GM13977 (cell line): Measurements from ENCODE around the gene PARP1.

Experiments used
- DNase-seq: peaks from one replicate; pipeline ENCODE4 v3.0.0; 2012; ENCODE audit warnings: low spot score
- in situ Hi-C: fragments of 300-500 bp; cut with MboI; formaldehyde crosslinking; loops from one replicate; pipeline ENCODE4 v1.12.0; 2022; ENCODE audit warnings: low sequenced_read_pairs, low pct_unique_long_range_greater_than_20kb, mixed read lengths, inconsistent platforms; ENCODE audit not compliant: unreplicated experiment
- TF ChIP-seq, protein P1 (sequence below): IDR thresholded peaks from 2 replicates; pipeline ENCODE4 v1.5.1; 2012; ENCODE audit warnings: mild to moderate bottlenecking, control low read depth; ENCODE audit not compliant: insufficient read depth; ENCODE audit errors: extremely low read depth, missing control alignments

Gene PARP1

DNA sequence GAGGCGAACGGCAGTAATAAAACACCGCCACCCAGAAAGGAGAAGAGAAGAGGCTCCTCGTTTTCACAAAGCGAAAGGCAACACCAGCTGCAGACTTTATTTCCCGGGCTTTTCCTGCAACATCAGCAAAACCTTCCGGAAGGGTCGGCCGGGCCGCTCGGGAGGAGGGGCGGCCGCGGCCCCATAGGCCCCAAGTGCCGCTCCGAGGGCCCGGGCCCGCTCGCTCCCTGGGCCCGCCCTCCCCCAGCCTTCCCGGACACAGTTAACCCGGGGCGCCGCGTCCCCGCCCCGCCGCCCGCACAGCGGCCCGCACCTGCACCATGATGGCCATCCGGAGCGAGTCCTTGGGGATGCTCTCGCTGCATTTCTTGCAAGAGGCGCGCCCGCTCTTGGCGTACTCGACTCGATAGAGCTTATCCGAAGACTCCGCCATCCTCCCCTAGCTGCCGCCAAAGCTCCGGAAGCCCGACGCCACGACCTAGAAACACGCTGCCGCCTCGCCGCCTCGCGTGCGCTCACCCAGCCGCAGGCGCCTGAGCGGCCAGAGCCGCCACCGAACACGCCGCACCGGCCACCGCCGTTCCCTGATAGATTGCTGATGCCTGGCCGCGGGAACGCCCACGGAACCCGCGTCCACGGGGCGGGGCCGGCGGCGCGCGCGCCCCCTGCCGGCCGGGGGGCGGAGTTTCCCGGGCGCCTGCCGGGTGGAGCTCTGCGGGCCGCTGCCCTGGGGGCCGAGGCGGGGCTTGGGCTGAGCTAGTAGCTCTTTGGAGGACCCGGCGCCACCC lies at the start of gene PARP1:
Gene PARP1, minus strand, starts transcription at position 597 of the 788 bp plus-strand sequence. Its CDS starts 164 bp downstream, at position 433.
- TF ChIP-seq, protein P1, sequence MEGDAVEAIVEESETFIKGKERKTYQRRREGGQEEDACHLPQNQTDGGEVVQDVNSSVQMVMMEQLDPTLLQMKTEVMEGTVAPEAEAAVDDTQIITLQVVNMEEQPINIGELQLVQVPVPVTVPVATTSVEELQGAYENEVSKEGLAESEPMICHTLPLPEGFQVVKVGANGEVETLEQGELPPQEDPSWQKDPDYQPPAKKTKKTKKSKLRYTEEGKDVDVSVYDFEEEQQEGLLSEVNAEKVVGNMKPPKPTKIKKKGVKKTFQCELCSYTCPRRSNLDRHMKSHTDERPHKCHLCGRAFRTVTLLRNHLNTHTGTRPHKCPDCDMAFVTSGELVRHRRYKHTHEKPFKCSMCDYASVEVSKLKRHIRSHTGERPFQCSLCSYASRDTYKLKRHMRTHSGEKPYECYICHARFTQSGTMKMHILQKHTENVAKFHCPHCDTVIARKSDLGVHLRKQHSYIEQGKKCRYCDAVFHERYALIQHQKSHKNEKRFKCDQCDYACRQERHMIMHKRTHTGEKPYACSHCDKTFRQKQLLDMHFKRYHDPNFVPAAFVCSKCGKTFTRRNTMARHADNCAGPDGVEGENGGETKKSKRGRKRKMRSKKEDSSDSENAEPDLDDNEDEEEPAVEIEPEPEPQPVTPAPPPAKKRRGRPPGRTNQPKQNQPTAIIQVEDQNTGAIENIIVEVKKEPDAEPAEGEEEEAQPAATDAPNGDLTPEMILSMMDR, result peak; percentile 83
- peak; percentile 98 for DNase-seq
- in situ Hi-C loops, result no loop called here

DNA sequence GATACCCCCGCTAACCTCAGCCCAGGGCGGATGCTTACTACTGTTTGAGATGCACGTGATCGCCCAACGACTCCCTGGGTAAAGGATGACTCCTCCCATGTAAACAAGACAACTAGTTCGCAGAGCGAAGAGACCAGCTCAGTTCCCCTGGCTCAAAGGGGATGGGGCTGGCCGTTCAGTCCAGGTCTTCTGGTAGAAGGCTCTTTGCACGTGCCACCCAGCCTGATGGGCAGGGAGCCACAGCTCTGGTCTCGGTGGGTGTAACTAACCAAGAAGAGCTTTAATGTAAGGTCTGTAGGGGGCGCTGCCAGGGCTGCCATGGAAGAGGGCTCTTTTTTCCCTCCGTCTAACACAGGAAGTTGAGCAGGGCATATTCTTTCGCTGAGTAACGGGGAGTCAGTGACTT lies 49.4 kb upstream of the PARP1 start:
- in situ Hi-C loops, result no loop called here
- DNase-seq, result no peak
- TF ChIP-seq, protein P1, result peak; percentile 18

DNA sequence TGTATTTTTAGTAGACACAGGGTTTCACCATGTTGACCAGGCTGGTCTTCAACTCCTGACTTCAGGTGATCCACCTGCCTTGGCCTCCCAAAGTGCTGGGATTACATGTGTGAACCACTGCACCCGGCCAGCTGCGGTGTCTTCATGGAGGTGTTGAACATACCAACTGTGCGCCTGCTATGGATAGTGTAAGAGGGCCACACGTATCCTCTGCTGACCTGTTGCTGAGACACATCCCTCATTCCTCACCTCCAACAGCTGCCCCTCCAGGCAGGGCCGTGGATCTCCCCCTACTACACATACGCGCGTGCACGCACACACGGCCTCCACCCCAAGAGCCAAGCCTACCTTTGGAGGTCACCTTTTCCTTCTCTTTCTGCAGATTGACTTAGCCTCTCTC lies 48.0 kb upstream of the PARP1 start:
- in situ Hi-C loops, result no loop called here
- TF ChIP-seq, protein P1, result no peak
- no peak for DNase-seq

DNA sequence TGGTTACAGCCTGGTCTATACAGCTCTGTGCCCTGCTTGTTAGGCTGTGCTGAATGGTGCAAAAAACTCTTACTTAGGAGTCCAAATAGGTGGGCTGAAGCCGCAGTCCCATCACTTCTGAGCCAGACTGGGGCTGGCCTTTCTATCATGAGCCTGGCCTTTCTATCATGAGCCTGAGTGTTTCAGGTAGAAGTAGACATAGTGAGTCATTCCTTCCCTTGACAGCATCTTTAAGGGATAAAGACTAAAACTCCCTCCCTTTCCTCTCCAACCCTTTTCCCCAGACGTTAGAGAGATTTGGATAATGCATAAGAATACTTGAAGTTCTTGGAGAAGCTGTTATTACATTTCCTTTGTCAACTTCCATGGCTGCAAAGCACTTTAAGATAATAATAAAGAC lies 46.5 kb upstream of the PARP1 start:
- TF ChIP-seq, protein P1, result no peak
- in situ Hi-C loops, result no loop called here

DNA sequence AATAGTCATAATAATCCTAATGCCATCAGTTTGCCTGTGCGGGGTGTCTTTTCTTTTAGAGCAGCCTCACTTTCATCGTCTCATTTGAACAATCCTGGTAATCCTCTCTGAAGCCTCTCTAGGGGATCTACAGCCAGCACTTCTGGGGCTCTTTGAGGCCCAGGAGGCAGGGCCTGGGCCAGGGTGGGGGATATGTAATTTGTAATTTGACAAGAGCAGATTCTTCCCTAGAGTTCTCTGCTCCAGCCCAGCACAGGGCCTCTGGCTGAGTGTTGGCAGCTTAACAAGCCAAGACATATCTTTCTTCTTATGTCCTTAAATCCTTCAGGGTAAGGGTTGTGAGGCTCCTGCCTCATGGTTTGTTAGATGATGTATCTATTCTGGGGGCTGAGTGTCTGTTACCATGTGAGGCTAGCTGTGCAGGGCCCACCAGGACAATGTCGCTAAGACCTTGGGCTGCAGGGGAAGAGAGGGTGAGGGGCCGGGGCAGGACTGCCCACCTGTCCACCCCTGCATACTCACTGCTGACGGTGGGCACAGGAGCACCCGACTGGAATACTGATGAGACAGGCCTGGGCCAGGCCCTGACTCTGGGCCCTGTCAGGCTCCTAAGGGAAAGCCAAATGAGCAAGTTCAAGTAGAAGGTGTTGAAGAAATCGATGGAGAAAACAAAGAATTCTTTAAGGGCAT lies 45.3 kb upstream of the PARP1 start:
- no peak for DNase-seq
- TF ChIP-seq, protein P1, result no peak
- in situ Hi-C loops, result no loop called here

More for the DNA sequence above, 46.5 kb upstream of the PARP1 start:
- DNase-seq, result no peak

DNA sequence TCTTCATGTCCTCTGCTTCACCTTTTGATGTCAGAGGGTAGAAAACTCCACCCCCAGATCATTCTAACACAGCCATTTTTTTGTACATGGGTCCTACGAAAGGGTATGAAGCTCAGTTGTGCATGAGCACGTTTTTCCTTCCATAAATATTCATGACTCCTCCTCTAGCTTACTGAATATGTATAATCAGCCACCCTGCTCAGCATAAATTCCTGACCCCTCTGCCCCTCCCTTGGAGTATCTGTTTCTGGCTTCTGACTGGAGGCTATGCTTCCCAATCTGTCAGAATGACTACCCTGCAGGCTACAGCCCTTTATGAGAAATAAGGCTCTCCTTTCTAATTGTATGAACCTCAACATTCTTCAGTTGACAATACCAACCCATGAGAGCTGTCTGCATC lies 42.8 kb upstream of the PARP1 start:
- TF ChIP-seq, protein P1, result no peak
- in situ Hi-C loops, result no loop called here
- DNase-seq, result no peak
